ENCODE results near the gene SRD5A2.

DNA sequence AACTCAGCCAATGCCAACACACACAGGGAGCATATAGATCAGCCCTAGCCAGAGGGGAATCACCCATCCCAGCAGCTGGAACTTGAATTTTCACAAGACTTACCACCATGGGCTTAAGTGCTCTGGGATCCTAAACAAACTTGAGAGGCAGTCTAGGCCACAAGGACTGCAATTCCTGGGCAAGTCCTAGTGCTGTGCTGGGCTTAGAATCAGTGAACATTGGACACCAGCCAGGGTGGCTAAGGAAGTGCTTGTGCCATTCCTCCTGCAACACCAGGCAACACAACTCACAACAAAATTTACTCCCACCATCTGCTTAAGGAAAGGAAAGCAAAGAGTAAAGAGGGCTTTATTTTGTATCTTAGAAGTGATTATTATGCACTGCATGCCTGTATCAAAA lies 38.9 kb downstream of the SRD5A2 start:
- no peak for TF ChIP-seq EP300 (IDR thresholded peaks at IDR 0.05)
- TF ChIP-seq, protein P1, sequence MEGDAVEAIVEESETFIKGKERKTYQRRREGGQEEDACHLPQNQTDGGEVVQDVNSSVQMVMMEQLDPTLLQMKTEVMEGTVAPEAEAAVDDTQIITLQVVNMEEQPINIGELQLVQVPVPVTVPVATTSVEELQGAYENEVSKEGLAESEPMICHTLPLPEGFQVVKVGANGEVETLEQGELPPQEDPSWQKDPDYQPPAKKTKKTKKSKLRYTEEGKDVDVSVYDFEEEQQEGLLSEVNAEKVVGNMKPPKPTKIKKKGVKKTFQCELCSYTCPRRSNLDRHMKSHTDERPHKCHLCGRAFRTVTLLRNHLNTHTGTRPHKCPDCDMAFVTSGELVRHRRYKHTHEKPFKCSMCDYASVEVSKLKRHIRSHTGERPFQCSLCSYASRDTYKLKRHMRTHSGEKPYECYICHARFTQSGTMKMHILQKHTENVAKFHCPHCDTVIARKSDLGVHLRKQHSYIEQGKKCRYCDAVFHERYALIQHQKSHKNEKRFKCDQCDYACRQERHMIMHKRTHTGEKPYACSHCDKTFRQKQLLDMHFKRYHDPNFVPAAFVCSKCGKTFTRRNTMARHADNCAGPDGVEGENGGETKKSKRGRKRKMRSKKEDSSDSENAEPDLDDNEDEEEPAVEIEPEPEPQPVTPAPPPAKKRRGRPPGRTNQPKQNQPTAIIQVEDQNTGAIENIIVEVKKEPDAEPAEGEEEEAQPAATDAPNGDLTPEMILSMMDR (IDR thresholded peaks at IDR 0.05), result no peak
- TF ChIP-seq POLR2A (IDR thresholded peaks at IDR 0.05), result no peak

All from tibial nerve (tissue), 4 donors.